Middle frontal gyrus (tissue), 1 donor: ENCODE data around the gene MUC15.

ENCODE experiments used
- DNase-seq: peaks from one replicate; pipeline ENCODE4 v3.0.0-alpha.2; 2015; ENCODE audit warnings: low spot score; ENCODE audit errors: extremely low spot score

Gene MUC15

DNA sequence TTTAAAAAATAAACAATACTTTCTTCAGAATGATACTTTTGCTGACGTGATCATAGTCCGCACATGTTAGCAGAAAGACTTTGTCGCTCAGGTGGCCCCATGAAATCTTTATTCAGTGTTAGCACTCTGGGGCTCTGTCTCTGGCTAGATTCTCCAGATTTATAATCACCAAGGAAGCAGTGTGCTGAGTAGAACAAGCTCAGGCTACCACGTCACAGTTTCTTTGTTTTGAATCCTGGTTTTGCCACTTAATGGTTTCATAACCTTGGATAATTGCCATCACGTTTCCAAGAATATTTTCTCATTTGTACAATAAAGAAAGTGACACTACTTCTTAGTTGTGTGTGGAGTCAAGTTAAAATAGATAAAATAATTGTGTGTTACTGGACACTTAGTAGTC lies 3.9 kb upstream of the MUC15 start:
- DNase-seq = no peak

DNA sequence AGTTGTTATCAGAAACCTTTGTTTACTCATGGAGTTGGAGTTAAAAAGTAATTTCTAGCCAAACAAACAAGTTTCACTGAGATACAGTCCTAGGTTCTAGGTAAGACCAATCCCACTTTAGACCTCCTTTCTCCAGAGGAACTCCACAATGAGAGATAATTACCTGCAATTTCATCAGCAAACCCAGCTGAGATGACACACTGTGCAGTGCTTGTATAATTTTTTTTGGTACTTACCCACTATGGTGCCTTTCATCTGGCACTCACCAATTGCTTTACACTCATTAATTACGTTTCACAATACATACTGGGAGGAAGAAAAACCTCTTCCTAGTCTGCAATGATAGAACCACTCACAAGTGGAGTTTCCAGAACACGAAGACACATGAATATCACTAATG lies 1.8 kb upstream of the MUC15 start:
- DNase-seq = no peak

DNA sequence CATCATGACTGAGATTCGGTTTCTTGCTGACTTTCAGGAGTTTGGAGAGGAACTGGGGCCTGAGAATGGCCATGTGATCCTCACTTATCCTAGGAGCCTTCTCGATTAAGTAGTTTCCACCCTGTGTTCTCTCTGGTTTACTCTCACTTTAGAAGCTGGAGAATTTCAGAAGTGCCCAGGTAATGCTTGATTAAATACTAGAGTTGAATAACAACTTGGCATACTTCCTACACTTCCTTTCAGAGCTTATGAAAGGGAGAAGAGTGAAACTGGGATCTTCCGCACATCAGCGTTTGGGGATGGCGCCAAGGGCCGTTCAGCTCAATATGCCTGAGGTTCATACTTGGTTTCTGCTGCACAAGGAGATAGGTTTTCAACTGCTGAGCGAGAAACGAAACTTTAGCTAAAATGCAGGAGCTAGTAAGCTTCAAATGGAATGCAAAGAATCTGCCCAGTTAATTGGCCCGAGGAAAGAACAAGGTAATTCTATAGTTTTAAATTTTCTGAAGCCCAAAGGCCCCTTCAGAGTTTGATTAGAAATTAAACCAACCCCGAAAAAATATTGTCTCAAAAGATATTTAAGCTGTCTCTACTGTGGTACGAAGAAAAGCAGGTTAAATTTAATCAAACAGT lies 823 bp upstream of the MUC15 start:
- DNase-seq = no peak

DNA sequence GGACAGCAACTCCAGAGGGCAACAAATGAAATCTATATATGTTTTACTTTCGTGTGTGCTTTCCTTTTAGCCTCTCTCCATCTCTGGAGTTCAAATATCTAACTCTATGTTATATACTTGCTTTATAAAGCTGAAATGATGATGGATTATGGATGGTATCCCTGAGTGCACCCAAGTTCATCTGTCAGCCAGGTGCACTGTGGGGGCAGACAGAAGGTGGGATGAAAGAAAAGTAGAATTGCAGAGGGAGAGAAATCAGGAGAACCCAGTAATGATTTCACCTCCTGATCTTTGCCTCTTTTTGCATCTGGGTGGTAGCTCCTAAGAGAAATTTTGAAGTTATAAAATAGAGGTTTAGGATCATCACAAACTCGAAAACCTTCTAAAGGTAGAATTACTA lies 2.4 kb downstream of the MUC15 start:
- no peak for DNase-seq

DNA sequence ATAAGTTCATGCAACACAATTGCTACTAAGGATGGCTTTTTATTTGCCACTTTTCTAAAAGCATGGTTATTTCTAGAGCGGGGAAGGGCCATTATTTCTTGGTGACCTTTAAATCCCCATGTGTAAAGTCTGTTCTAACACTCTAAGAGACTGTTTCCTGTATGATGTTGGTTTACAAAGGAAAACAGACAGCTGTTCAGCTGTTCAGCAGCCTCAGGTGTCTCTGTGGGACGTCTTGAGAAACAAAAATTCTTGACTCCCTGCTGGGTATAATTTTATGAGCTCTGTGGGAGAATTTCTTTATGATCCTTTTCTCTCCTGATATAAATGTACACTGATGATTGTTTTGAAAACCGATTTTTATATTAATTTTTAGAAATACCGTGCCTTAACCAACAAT lies 13.9 kb downstream of the MUC15 start:
- DNase-seq = no peak

DNA sequence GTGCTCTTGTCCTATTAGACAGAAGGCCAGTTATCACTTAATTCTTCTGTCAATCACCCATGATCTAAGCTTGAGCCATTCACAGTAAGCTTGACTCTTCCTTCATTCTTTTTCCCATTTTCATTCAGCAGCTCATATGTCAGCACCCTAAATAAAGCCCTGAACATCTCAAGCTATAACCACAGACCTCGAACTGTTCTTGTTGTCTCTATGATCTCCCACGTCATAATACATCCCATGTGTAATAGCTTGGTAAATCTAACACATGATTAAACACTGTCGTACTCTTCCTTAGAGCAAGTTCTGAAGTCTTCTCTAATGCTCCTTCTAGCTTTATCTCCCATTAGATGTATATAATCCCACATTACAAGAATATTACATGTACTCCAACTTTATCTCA lies 14.4 kb downstream of the MUC15 start:
- DNase-seq = no peak

DNA sequence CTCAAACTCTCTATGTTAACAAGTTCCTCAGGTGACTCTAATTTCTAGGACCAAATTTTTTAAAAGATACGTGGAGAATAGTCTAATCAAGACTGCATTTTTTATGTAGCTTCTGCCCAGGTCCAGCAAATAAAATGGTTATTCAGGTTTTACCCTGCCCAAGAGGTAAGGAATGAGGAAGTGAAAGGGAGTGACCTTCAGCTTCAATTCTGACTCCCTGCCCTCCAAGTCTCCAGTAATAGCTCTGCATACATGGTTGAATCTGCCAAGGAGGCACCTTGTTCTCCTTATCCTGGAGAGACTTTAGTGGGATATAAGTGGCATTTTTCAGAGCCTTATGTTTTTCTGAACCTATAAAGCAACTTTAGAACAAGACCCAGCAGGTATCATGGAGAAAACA lies 15.5 kb downstream of the MUC15 start:
- DNase-seq = no peak

DNA sequence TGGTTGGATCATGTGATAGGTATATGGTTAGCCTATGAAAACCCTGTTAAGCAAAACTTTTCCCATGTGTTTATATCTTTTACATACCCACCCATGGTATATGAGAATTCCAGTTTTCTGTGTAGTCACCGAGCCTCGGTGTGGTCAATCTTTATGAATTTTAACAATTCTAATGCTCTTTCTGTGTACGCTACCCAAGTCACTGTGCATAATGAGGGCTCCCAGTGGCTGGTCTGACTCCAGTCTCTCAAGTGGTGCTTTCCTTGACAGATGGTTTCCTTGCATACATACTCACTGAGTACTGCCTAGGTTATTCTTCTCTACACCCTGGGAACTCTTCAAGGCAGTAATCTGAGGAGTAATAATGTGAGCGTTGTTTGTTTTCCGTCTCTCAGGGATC lies 17.6 kb downstream of the MUC15 start:
- DNase-seq = no peak

DNA sequence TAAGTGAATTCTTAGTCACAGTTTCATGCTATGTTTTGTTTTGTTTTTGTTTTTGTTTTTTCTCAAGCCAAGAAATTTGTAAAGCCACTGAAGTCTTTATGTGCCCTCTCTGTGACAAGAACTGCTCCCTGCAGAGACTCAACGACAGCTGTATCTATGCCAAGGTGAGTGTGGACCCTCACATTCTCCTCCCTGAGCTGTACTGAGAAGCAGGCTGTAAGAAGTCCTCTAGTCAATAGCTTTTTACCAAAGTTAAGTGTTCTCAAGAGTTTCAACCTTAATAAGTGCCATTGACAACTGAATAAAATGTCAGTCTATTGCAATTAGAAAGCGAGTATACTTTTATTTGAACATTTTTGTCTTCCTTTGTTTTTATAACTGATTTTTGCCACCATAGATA lies 18.9 kb downstream of the MUC15 start:
- no peak for DNase-seq

DNA sequence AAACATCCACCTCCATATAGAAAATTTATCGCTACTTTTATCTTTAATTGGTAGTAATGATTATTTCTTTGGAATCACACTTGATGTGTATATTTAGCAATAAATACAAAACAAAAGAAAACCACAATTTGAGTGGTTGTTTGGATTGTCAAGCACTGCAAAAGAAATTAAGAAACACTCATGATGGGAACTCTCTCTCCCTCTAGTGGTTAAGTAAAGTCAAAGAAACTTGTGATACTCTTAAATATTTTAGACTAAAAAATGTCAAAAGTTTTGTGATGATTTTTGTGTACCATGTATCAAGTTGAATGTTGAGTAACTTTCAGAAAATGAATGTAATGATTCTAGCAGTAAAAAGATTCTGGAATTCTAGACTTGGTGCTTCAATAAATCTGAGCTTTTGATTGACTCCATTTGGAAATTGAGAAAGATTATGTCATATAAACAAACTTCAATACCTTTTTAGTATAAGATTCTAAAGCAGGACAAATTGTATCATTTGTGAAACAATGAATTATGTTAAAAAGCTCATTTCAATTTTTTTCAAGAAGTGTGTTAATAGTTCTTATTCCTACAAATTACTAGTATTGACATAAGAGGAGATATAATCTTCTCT lies 20.8 kb downstream of the MUC15 start:
- no peak for DNase-seq

DNA sequence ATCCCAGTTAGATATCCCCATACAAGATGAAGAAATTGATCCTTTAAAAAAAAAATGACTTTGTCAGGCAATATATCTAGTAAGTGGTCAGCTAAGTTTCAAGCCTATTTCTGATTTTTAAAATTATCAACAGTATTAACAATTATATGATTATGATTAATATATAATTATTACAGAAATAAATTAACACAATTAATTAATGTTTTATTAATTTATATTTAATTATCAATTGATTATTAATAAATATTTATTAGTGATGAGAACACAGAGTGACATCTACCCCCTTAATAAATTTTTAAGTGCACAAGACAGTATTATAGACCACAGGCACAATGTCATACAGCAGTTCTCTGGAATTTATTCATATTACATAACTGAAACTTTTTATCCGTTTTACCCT lies 22.0 kb downstream of the MUC15 start:
- DNase-seq = no peak

DNA sequence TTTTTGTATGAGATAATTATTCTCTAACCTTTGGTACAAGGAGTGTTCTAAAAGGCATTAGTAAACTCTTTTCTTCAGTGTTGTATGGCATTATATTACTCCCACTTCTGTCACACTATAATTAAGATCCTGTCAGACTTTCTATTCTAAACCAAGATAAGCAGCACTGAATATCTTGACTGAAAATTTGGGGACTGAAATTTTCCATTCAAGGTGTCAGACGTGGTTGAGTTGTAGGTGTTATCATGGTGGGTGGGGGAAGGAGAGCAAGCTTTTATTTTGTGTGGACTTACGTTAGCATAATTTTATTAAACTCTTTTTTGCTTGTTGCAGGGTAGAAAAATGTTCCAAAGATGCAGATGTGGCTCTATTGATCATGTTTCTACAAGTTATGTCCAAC lies 22.9 kb downstream of the MUC15 start:
- DNase-seq = no peak

DNA sequence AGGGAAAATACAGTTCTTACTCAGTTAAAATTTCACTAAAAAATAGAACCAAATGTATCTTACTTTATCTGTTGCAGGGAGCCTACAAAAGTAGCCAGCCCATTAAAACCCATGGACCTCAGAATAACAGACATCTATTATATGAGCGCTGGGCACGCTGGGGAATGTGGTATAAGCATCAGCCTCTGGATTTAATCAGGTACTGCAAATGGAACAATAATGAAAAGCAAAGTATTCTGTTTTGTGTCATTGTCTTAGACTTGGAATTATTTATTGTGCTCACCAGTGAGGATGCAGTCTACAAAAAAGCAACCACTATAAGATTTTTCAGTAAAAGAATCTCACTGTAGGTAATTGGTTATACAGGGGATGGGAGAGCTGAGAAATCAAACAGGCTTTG lies 30.2 kb downstream of the MUC15 start:
- DNase-seq = no peak

DNA sequence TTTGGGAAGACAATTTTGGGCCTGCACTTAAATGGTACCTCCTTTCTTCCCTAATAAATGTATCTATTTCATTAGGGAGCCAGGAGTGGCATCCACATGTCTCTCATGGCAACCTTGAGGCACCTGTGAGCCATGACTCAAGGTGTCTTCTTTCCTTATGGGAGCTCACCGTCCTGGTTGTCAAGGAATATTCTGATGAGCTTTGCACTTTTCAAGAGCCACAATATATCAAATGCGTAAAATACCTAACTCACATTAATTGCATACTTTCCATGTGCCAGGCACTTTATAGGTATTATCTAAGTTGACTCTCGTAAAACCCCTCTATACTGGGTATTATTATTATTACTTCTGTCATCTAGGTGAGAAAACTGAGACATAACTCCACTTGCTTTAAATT lies 32.5 kb downstream of the MUC15 start:
- no peak for DNase-seq

DNA sequence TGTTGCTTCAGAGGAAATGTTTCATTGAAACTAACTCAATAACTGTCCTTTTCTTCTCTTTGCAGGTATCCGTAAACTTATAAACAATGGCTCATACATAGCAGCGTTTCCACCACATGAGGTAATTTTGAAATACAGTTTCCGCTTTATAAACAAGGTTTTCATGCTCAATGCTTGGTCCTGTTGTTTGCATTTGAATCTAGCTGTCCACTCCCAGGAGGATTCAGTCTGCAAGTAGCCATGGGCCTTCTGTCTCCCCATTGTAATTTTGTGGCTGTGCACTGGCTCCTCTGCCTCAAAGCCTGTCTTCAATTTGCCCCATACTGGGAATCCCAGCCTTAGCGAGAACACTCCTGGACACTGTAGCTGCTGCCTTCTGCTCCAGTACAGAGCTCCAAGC lies 34.7 kb downstream of the MUC15 start:
- DNase-seq = no peak

DNA sequence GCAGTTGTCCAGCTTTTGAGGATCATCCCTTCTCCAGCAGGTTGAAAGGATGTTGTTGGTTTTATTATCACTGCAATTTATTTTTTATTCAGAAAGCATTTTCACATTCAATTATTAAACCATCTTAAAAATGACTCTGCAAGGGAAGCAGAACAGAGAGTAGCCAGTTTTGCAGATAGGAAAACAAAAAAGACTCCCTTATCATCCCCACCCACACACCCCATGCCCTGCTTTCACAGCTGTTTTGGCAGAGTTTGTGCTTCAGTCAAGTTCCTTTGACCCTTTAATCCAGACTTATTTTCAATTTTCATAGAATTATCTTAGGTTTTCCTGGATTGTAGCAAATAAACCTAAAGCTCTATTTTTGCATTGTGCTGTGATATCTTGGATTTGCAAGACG lies 44.4 kb downstream of the MUC15 start:
- no peak for DNase-seq

DNA sequence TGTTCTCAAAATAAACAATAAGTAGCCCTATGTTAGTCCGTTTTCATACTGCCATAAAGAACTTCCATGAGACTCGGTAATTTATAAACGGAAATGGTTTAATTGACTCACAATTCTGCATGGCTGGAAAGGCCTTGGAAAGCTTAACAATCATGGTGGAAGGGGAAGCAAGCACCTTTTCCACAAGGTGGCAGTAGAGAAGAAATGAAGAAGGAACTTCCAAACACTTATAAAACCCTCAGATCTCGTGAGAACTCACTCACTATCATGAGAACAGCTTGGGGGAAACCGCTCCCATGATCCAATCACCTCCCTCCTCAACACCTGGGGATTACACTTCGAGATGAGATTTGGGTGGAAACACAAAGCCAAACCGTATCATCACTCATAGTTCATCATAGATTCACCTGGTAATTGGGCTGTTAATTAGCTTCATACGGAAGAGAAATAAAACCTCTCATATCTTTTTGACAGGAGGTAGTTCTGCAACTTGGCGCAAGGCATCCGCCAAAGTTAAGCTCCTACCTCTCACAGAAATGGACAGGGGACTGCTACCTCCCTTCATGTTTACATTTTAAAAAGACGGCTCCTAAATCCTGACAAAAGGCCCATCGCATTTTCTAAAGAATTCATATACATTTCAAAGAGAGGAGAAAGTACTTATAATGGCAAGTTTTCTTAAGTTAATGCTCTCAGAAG lies 49.0 kb downstream of the MUC15 start:
- DNase-seq = no peak

DNA sequence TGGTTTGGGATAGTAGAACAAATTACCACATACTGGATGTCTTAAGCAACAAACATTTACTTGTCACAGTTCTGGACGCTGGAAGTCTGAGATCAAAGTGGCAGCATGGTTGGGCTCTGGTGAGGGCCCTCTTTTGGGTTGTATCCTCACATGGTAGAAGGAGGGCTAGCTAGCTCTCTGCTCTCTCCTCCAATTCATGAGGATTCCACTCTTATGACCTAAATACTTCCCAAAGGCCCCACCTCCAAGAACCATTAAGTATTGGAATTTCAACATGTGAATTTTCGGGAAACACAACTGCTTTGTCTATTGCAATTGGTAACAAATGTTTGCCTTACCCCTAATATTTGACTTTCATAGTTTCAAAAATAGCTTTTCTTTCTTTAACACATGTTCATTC lies 52.6 kb downstream of the MUC15 start:
- no peak for DNase-seq

DNA sequence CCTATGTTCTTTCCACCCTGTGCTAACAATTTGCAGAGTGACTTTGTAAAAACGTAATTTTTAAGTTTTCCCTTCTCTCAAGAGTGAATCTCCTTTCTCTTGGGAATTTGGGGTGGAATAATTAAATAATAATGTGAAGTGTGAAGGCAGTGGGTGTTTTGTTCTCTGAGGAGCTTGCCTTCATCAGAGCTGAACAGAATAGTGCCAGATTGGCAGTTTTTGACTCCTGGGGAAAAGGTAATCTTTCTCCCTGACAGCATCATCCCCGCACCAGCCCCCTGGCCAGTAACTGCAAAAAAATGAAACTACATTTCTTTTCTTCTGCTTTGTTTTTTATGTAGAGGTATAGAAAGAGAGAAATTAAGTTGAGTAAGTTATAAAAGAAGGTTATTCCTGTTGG lies 59.9 kb downstream of the MUC15 start:
- no peak for DNase-seq

DNA sequence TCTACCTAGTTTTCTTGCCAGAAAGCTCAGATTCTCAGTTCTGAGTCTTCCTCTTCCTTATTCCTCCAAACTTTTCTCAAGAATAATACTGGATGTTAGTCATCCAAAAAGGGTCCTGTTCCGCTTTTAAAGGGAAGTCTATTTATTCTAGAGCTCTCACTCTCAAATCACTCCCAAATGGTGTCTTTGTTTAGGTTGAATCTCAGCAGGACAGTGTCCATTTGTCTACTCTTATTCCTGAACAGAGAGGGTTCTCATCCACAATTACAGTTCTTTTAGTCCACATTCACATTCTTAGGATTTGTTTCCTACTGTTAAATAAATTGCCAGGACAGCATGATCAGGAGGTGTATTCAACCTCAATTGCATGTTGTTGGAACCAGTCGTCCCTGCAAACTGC lies 61.3 kb downstream of the MUC15 start:
- no peak for DNase-seq

DNA sequence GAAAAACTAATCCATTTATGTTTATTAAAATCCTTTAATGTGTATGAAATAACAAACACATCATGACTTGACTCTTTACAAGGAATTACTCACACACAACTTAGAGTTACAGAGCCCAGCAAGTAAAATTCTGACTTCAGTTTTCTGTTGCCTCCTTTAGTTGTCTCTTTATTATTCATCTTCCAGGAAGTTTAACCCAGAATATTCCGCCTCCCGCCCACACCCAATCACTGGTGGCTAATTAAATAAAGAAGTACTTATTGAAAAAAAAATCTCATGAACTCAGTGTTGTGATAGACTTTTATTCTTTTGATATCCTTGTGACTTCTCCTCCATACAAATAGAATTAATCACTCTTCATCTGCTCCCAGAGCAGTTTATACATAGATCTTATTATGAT lies 61.9 kb downstream of the MUC15 start:
- no peak for DNase-seq
